ENCODE data around the gene HARBI1. TPM values are rescaled to one million over a fixed set of nuclear protein-coding genes. Genes with fewer than 3 reads are reported as not detected.

HARBI1 gene
- polyA plus RNA-seq, 1 donor from 2014 or later: 9.5 TPM

DNA sequence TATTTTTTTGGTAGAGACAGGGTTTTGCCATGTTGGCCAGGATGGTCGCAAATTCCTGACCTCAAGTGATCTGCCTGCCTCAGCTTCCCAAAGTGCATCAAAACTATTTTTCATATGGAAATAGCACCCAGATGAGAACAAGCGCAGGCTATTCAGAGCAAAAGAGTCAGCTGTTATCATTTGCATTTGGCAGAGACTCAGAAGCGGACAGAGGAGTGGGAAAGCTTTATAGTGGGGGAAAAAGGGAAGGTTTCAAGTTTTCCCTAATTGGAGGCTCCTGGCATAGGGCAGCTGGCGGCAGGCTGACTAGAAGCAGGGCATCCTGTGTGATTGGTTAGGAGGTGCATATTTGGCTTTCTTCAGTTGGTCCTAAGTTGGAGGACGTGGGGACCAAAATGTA, 20.5 kb upstream of the HARBI1 start:
- H3K27ac ChIP-seq (ENCODE audit: low read length): no peak overlapping the region
- TF ChIP-seq RAD21 (conservative IDR thresholded peaks at IDR 0.05) (no peak), EP300 (conservative IDR thresholded peaks at IDR 0.05; ENCODE audit: poor library complexity, severe bottlenecking) (no peak), TAF1 (IDR thresholded peaks at IDR 0.05; ENCODE audit: low read depth) (no peak), POLR2AphosphoS5 (IDR thresholded peaks at IDR 0.05) (no peak), SMC3 (conservative IDR thresholded peaks at IDR 0.05; ENCODE audit: poor library complexity) (no peak), EZH2 (IDR thresholded peaks at IDR 0.05; ENCODE audit: borderline replicate concordance, insufficient read depth, low read length, poor library complexity, severe bottlenecking) (no peak), MXI1 (conservative IDR thresholded peaks at IDR 0.05; ENCODE audit: poor library complexity, severe bottlenecking) (no peak)
- TF ChIP-seq, protein P1, sequence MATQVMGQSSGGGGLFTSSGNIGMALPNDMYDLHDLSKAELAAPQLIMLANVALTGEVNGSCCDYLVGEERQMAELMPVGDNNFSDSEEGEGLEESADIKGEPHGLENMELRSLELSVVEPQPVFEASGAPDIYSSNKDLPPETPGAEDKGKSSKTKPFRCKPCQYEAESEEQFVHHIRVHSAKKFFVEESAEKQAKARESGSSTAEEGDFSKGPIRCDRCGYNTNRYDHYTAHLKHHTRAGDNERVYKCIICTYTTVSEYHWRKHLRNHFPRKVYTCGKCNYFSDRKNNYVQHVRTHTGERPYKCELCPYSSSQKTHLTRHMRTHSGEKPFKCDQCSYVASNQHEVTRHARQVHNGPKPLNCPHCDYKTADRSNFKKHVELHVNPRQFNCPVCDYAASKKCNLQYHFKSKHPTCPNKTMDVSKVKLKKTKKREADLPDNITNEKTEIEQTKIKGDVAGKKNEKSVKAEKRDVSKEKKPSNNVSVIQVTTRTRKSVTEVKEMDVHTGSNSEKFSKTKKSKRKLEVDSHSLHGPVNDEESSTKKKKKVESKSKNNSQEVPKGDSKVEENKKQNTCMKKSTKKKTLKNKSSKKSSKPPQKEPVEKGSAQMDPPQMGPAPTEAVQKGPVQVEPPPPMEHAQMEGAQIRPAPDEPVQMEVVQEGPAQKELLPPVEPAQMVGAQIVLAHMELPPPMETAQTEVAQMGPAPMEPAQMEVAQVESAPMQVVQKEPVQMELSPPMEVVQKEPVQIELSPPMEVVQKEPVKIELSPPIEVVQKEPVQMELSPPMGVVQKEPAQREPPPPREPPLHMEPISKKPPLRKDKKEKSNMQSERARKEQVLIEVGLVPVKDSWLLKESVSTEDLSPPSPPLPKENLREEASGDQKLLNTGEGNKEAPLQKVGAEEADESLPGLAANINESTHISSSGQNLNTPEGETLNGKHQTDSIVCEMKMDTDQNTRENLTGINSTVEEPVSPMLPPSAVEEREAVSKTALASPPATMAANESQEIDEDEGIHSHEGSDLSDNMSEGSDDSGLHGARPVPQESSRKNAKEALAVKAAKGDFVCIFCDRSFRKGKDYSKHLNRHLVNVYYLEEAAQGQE (IDR thresholded peaks at IDR 0.05; ENCODE audit: borderline replicate concordance): no peak
- TF ChIP-seq, protein P2, sequence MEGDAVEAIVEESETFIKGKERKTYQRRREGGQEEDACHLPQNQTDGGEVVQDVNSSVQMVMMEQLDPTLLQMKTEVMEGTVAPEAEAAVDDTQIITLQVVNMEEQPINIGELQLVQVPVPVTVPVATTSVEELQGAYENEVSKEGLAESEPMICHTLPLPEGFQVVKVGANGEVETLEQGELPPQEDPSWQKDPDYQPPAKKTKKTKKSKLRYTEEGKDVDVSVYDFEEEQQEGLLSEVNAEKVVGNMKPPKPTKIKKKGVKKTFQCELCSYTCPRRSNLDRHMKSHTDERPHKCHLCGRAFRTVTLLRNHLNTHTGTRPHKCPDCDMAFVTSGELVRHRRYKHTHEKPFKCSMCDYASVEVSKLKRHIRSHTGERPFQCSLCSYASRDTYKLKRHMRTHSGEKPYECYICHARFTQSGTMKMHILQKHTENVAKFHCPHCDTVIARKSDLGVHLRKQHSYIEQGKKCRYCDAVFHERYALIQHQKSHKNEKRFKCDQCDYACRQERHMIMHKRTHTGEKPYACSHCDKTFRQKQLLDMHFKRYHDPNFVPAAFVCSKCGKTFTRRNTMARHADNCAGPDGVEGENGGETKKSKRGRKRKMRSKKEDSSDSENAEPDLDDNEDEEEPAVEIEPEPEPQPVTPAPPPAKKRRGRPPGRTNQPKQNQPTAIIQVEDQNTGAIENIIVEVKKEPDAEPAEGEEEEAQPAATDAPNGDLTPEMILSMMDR (IDR thresholded peaks at IDR 0.05; ENCODE audit: poor library complexity, severe bottlenecking): no peak

DNA sequence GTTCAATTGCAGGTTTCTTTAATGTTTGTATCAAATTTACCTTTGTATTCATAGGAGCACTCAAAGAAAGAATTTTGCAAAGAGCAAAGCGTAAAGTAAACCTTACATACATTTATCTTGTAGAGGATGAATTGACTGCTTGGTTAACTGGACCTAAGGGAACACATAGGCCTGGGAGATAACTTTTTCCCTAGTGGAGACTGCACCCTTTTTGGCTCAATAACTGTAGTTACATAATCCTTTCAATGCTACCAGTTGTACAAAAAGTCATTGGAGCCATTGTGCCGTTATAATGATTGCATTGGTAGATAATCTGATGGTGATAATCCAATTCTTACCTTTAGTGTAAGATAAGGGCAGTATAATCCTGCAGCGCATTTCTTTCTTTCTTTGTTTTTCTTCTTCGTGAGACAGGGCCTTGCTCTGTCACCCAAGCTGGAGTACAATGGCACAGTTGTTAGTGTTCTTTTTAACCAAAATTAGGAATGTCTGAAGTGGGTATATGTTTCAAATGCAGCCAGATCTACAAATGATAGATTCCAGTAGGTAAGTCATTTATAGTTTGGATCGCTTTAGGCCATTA, 18.6 kb upstream of the HARBI1 start:
- H3K36me3 ChIP-seq (ENCODE audit: insufficient read depth, low read length): no peaks in the 10 kb centered on the region
- H3K9me2 ChIP-seq (ENCODE audit: insufficient read depth, low read length): no peaks in the 10 kb centered on the region
- TF ChIP-seq, protein P2 (IDR thresholded peaks at IDR 0.05; ENCODE audit: poor library complexity, severe bottlenecking): no peak
- no peak for TF ChIP-seq TAF1 (IDR thresholded peaks at IDR 0.05; ENCODE audit: low read depth)
- TF ChIP-seq SMC3 (conservative IDR thresholded peaks at IDR 0.05; ENCODE audit: poor library complexity): no peak
- no peak for TF ChIP-seq EZH2 (IDR thresholded peaks at IDR 0.05; ENCODE audit: borderline replicate concordance, insufficient read depth, low read length, poor library complexity, severe bottlenecking)
- no peak for TF ChIP-seq EP300 (conservative IDR thresholded peaks at IDR 0.05; ENCODE audit: poor library complexity, severe bottlenecking)
- TF ChIP-seq RAD21 (conservative IDR thresholded peaks at IDR 0.05): no peak
- TF ChIP-seq, protein P1 (IDR thresholded peaks at IDR 0.05; ENCODE audit: borderline replicate concordance): no peak
- H3F3A ChIP-seq (ENCODE audit: insufficient read depth, low read length, poor library complexity, severe bottlenecking): no peaks in the 10 kb centered on the region
- H3K79me2 ChIP-seq (replicated peaks; ENCODE audit: insufficient read depth, low read length): no peaks in the 10 kb centered on the region
- H3K4me3 ChIP-seq (ENCODE audit: low read length): no peak overlapping the region
- H3K9ac ChIP-seq (ENCODE audit: low read length): no peak overlapping the region
- H3K4me2 ChIP-seq (ENCODE audit: low read length): no peak overlapping the region
- H3K27ac ChIP-seq (ENCODE audit: low read length): no peak overlapping the region
- H2AFZ ChIP-seq (ENCODE audit: low read depth, low read length): no peak overlapping the region
- H4K20me1 ChIP-seq (ENCODE audit: insufficient read depth): no peaks in the 10 kb centered on the region
- no peaks in the 10 kb centered on the region for H3K9me3 ChIP-seq (ENCODE audit: low read length)
- no peaks in the 10 kb centered on the region for H3K27me3 ChIP-seq (ENCODE audit: insufficient read depth, low read depth, low read length)

More for the DNA sequence above, 20.5 kb upstream of the HARBI1 start:
- no peak overlapping the region for H3K9ac ChIP-seq (ENCODE audit: low read length)
- H3F3A ChIP-seq (ENCODE audit: insufficient read depth, low read length, poor library complexity, severe bottlenecking): no peaks in the 10 kb centered on the region
- H2AFZ ChIP-seq (ENCODE audit: low read depth, low read length): no peak overlapping the region
- no peaks in the 10 kb centered on the region for H4K20me1 ChIP-seq (ENCODE audit: insufficient read depth)
- H3K4me3 ChIP-seq (ENCODE audit: low read length): no peak overlapping the region
- H3K79me2 ChIP-seq (replicated peaks; ENCODE audit: insufficient read depth, low read length): no peaks in the 10 kb centered on the region
- H3K36me3 ChIP-seq (ENCODE audit: insufficient read depth, low read length): no peaks in the 10 kb centered on the region
- H3K9me3 ChIP-seq (ENCODE audit: low read length): no peaks in the 10 kb centered on the region
- no peaks in the 10 kb centered on the region for H3K9me2 ChIP-seq (ENCODE audit: insufficient read depth, low read length)
- H3K27me3 ChIP-seq (ENCODE audit: insufficient read depth, low read depth, low read length): no peaks in the 10 kb centered on the region
- H3K4me2 ChIP-seq (ENCODE audit: low read length): no peak overlapping the region
